NCI-H1105 (cell line): ENCODE measurements around the gene OTUB2.

ENCODE experiments used
- DNase-seq: peaks from one replicate; lab custom pipeline; 2025; lab: John Stamatoyannopoulos, UW

The OTUB2 gene

DNA sequence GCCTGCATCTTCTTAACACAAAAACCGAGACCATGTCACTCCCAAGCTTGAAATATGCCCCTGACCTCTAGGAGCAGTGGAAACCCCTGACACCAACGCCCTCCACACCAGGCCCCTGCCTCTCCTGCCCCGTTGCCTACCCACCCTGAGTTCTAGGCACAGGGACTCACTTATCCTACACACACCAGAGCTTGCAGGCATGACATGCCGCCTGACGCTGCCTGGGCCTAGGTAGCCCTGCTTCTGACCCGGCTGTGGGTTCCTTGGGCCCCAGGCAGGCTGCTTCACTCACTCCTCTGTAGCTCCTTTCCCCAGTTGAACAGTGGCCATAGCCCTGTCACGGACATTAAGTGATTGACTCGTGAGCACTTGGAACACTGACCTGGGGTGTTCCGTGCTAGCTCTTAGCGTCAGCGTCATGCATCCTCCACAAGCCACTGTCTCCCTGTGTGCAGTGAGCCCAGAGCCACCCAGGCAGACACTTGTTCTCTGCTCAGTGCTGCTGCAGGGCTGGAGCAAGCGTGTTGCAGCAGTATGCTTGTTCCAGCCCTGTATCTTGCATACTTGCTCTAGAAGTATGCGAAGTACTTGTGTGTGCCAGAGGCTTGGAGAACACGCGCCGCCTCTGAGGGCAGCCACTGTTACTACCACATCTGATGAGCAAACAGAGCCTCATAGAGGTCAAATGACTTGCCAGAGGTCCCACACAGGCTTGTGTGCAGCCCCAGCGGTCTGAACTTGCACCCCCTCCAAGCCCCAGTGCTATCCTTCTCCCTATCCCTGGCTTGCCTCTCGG, 15.6 kb downstream of the OTUB2 start:
- no peak for DNase-seq

DNA sequence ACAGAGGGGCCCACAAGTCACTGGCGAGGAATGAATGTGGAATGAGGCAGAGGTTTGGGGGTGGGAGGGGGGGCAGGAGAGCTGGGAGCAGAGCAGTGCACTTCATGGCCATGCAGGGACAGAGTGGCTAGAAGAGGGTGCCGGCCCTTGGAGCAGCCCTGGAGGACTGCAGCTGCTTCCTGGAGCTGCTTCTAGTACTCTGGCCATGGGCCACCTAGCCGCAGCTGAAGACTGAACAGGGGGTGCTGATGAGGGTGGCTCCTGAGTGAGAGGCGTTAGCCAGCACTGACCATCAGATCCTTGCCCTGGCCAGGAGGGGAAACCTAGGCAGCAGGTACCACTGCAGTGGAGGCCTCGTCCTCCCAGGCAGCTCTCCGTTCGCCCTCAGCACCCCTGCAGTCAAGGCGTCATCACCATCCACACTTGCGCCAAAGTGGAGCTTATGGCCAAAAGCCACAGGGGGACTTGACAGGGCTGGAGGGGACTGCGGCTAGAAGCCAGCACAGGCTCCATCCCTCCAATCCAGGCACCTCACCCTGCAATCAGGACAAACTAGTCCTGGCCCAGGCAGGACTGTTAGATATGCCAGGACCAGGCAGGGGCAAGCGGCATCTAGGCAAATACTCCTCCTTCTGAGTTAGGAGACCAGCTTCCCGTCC, 16.4 kb downstream of the OTUB2 start:
- DNase-seq, result no peak

DNA sequence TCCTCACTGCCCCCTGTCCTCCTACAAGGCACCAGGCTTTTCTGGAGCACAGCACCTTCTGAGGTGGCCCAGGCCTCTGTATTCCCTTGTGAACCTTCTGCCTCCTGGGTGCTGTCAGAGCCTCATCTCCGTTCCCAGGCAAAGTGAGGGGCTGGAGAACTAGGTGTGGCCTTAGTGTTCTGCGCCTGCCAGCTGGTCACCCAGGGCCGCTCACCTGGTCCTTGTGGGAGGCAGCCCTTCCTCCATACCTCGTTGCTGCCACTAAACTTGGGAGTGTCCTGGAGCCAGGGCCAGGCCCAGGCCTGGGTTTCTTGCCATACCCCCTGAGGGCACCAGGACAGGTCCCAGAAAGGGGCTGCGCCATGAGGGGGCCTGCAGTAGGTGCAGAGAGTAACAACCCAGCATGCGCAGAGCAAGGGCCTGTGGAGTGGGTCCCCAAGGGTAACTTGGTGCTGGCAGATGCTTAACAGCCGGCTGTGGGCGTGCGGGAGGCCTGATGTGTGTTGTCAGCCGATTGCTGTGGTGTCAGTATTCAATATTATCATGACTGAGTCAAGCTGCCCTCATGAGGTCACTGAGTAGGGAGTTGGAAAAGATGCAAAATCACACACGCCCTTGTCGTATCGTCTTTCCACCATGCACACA, 17.1 kb downstream of the OTUB2 start:
- no peak for DNase-seq

DNA sequence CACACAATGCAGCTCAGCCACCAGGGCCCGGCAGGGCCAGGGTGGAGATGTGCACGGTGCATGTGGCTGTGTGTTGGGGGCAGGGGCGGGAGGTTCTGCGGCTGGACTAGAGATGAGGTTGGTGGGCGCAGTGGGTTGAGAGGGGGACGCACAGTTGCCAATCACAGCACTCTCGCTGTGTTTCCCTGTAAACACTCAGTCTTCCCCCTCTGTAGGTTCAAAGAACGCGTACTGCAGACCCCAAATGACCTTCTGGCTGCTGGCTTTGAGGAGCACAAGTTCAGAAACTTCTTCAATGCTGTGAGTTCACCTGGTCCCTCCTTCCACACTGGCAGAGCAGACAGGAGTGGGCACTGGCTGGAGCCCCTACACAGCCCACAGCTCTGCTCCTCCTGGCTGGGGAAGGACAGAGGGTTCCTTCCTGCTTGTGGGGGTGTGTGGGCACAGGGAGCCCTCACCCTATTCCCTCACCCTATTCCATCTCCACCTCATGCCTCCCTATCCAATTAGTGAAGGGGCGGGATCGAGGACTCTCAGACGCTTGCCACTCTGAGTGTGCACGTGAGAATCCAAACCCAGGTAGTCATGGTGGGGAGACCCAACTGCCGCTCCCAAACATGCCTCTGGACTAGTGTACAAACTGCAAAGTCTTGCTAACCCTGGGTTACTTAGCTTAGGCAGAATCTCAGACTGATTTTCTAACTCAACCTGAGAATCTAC, 17.8 kb downstream of the OTUB2 start:
- DNase-seq, result no peak

DNA sequence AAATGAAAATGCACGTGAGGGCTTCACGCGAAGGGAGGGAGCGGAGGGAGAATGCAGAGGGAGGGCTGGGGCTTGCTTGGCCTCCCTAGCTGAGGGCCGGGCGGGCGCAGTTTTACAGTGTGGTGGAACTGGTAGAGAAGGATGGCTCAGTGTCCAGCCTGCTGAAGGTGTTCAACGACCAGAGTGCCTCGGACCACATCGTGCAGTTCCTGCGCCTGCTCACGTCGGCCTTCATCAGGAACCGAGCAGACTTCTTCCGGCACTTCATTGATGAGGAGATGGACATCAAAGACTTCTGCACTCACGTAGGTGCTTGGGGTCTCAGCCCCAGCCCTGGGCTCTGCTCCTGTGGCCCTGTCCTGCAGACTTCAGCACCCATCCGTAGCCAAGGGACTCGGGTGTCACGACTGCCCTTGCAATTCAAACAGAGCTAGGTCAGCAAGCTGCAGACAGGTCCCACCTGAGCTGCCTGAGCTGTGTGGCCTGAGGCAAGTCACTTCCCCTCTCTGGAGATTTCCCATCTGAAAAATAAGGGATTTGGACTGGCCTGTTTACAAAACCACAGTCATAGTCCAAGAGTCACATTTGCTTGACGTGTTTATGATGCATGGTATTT, 18.4 kb downstream of the OTUB2 start:
- DNase-seq, result no peak

DNA sequence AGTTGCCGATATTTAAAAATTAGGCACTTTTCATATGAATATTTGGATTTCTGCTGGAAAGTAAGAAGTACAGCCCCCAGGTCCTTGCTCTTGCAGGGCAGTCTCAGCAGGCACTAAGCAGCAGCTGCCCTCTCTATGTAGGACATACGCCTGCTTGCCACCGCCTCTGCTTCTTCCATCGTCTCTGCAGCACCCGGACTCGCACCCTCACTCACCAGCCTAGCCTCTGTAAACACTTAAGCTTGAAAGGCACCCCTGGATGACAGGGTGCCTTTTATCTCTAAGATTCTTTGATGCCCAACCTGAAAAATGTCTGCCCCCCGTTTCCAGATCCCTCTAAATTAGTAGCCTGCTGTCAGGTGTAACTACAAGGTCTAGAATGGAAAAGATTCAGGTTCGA, 19.0 kb downstream of the OTUB2 start:
- DNase-seq, result no peak

DNA sequence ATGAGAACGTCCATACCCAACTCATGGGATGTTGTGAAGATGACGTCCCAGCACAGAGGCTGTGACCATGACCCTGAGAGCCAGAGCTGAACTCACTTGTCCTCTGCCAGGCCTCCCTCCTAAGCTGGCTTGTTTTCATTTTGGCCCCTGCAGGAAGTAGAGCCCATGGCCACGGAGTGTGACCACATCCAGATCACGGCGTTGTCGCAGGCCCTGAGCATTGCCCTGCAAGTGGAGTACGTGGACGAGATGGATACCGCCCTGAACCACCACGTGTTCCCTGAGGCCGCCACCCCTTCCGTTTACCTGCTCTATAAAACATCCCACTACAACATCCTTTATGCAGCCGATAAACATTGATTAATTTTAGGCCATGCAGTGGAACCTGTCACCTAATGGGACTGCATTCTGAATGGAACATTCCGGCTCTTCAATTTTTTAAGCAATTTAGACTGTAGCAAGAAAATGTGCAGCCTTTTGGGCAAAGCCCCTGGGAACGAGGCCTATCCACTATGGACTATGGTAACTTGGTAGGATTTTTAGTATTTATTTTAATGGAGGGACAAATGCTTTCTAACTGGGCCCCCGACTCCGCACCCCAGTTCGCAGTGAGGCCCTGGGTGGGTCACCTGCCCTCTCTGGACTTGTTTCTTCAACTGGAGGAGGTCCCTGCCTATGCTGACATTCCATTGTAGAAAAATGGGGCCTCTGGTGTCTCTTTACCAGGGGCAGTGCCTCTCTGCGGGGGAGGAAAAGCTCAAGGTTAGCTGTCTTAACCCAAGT, 19.6 kb downstream of the OTUB2 start:
- no peak for DNase-seq

DNA sequence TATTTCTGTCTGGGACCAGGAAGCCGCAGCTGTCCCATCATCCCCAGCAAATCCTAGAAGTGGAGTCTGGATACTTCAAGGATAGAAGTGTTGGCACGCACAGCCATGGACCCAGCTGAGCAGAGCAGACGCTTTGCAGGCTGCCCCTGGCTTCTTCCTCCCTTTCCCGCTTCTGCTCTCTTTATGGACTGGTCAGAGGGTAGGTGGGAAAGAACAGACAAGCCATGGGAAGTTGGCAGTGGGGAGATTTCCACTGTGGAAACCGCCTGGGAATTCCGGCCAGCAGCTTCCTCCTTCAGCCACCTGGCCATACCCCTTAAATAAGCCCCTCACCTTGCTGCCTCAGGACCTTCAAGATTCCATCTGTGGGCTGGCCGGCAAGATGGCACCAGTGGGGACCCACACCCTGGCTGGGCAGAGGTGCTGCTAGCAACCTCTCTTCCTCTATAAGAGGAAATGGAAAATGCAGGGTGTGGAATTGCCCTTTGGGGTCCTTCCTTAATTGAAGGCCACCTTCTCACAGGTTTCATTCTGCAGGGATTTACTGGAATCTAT, 20.6 kb downstream of the OTUB2 start:
- no peak for DNase-seq

DNA sequence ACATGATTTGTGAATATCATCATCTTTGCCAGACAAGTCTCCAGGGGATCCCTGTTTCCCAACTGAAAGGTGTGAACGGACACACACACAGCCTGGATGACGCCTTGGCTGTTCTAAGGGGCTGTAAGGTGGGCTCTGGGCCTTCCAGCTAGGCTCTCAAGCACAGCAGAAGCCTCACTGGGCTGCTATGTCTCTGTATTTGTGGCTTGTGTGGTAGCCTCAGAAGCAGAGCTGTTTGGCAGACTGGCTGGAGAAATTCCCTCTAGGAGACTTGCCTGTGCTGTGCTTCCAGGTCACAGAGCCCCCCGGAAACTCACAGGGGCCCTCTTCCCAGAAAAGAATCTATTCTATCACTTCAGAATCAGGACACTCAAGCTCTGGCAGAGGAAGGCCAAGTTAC, 21.4 kb downstream of the OTUB2 start:
- no peak for DNase-seq

DNA sequence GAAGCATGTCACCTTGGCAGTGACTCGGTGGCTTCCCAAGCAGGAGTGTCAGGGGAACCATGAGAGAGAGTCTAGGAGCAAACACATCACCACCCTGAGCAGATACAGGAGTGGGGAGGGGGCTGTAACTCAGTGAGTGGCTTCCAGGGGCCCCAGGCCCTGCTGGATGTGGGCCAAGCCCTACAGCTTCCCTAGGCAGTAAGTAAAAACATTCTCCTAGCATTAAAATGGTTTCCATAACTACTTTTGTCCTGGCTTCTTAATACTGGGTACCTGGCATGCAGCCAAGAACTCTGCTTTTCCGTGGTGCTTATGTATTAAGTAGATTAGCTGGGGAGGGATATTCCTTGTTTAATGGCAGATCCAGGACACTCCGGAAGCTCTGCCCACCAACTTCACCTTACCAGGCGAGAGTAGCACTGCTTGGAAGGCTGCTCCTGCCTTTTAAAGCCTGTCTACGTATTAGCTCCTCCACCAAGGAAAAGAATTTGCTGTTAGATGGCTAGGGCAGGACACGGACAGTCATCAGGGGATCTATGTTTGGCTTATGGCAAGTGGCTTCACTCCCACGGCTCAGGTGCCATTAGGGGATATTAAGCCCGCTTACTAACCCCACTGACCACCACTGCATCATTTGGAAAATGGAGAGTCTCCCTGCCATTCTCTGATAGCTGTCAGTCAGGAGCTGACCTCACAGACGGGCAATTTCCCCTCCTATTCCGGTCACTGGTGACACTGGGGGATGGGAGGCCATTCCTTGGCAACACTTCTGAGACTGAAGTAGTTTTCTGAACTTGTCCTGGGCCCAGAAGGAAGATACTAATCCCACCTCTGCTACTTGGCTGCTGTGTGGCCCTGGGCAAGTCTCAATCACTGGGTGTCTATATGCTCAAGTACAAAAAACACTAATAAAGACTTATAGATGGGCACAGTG, 22.8 kb downstream of the OTUB2 start:
- peak; percentile 90 for DNase-seq

DNA sequence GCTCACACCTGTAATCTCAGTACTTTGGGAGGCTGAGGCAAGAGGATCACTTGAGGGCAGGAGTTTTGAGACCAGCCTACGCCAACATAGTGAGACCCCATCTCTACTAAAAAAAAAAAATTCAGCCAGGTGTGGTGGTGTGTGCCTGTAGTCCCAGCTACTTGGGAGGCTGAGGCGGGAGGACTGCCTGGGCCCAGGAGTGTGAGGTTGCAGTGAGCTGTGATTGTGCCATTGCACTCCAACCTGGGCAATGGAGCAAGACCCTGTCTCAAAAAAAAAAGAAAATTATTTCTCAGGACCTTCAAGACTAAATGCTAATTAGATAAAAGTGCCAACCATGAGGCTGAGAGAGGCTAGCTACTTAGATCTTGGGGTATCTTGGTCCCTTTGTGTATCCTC, 23.5 kb downstream of the OTUB2 start:
- no peak for DNase-seq

DNA sequence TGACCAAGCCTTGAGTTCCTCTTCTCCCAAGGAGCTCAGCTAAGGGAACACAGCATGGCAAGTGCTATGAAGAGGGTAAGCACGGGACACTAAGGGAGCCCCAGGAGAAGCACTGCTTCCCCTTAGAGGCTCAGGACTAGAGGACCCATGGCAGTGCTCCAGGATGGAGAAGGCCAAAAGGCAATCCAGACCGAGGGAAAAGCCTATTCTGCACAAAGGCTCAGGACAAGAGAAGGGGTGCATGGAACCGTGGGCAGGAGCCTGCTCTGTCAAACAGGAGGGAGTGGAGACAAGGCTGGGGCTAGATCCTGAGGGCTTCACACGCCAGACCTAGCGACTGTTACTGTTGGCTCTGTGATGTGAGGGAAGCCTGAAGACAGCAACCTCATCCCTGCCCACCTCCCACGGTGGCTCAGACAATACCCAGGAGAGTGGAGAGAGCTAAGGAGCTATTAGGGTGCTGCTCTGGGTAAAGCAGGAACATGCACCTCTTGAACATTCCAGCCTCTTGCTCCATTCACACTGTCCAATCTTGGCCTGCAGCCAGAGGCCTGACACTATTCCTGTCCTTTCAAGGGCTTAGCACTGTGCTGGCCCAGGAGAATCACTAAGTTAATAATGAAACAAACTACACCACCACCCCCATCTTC, 24.2 kb downstream of the OTUB2 start:
- DNase-seq, result no peak

DNA sequence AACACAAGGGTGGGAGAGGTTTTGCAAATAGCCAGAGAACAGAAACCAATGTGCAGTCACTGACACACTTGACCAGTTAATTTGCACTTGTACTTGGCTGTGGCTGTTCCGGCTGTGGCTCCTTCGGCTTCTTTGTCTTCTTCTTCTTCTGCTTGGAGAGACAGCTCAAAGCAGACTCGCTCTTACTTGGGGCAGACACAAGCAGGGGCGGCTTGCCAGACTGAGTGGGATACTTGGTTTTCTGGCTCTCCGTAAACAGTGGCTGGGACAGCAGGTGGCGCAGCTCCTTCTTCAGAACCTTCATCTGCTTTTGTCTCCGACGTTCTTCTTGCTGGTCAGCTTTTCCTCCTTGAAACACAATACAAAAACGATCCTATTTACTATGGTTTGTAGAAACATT, 25.0 kb downstream of the OTUB2 start:
- no peak for DNase-seq

DNA sequence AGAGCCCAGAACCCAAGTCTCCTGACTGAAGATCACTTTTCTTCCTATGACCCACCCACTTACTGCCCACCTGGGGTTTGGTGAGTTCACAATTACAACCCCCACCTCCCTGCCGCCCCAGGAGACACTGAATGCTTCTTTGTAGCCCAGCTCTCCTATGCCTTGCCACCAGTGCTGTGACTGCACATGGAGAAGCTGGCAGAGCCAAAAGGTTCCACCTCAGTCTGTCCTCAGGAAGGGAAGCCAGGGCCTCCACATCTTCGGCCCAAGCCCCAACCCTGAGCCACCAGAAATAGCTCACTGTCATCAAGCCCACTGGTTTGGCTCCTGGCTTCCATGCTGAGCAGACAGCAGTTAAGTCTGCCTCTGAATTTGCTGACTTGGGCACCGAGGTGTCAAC, 25.6 kb downstream of the OTUB2 start:
- DNase-seq, result no peak

DNA sequence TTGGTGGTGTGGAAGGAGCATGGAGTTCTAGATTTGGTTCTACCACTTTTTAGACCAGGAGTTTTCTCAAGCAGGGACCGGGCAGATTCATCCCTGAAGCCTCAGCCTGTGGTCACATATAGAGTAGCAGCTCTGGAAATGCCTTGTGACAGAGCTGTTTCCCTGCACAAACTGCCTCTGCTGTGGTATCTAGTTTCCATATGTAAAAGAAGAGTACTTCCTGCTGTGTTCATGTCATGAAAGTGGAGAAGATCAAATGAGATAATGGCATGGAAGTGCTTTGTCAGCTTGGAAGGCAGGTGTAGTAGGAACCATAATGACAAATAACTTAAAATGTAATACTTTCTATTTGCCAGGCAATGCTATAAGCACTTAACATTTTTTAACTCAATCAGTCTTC, 26.1 kb downstream of the OTUB2 start:
- no peak for DNase-seq

DNA sequence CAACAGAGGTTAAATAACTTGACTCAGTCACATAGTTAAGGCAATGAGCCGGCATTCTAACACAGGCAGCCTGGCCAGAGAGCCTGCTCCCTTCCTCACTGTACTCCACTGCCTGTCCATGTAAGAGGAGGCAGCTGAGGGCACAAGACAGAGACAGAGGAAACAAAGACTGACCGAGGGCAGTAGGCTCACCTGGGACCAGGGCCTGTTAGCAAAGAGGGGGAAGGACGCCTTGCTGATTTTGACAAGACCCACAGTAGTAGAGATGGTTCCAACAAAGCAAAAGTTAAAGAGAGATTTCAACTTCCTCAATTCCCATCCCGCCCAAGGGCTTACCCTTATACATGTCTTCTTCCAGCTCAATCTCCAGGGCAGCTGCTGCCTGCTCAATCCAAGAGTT, 26.5 kb downstream of the OTUB2 start:
- no peak for DNase-seq

DNA sequence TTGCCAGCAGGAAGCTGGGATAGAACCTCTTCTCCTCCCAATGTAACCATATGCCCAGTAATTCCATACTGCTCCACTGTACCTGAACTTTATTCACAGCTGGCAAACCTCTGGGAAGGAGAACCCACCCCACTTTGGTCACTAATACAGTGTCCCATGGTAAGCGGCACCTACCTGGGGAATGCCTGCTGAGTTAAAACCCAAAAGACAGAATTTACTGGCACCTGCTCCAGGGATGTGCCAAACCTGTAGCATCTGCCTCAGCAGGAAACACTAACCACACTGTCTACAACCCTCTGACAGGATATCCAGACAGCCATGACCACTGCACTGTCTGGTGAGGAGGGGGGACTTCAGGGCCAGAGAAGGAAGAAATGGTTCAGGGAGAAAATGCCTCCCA, 28.3 kb downstream of the OTUB2 start:
- no peak for DNase-seq

DNA sequence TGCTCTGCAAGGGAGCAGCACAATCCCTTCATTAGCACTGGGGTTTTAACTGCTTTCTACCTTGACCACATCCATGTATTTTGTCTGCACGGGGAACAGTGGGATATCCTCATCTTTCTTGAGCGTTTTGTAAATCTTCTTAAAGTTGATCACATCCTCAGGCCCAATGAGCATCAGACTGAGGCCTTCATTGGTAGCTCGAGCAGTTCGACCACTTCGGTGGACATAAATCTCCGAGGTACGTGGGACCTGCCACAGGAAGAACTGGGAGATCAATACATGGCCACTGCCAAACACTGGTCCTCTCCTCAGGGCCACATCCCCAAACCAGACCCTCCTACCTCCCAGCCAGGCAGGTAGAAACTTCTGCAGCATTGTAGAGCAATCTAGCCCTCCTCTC, 28.8 kb downstream of the OTUB2 start:
- DNase-seq, result no peak

DNA sequence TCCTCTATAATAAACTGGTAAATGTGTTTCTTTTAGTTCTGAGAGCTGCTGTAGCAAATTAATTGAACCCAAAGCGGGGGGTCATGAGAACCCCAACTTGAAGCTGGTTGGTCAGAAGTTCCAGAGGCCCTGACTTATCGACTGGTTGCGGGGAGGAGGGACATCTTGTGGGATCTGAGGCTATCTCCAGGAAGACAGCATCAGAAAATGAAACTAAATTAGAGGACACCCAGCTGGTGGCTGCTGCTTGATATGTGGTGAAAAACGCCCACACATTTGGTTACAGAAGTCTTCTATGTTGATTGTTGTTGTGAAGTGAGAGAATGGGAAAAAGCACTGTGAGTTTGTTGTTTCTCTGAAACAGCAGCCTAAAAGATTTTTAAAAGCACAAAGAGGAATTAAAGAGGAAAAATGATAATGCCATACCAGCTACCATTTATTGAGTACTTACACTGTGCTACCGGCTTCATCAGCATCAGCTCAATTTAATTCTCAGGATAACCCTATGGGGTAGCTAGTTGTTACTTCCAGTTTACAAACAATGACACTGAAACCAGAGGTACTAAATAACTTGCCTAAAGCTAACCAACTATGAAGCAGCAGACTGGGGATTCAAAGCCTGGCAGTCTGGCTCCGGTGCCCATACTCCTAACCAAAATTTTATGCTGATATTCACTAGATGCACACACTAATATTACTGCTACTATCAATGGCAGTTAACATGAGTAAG, 30.6 kb downstream of the OTUB2 start:
- no peak for DNase-seq
